ENCODE measurements around the gene DLGAP4. TPM values are rescaled to one million over a fixed set of nuclear protein-coding genes. Genes with fewer than 3 reads are reported as not detected.

The DLGAP4 gene
- total and polyA plus RNA-seq, 2 of the 8 experiments (the other 6 are each of a cell fraction or from before 2014, with no cell fraction given) = 41.2 to 57.2 TPM

DNA sequence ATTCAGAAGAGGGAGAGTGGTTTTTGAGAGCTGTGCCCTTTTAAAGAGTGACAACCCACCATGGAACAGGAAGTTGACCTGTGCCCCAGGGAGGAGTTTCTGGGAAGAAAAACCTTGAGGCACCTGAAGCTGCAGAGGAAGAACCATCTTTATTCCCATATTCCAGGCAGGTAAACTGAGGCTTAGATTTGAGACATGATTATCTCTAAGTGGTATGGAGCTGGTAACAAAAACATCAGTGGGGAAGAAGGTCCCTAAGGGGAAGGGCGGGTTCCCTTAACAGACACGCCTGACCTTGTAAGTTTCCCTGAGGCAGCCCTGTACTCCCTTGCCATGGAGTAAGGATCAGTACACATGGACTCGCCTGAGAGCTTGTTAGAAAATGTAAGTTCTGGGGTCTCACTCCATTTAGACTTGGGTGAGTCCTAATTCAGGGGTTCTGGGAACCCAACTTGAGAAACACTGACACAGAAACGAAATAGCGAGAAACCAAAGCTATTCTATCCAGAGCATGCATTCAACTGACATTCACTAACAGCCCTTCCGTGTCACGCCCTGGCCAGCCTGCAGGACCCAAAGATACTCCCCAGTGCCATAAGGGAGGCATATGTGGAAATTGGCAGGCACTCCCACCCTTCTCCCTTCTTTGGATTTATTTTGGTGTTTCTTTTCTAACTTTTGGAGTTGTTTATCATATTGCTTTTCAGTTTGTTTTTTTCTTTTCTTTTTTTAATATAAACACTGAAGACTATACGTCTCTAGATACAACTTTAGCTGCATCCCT lies 90.9 kb downstream of the DLGAP4 start (continued):
- TF ChIP-seq, protein P1, sequence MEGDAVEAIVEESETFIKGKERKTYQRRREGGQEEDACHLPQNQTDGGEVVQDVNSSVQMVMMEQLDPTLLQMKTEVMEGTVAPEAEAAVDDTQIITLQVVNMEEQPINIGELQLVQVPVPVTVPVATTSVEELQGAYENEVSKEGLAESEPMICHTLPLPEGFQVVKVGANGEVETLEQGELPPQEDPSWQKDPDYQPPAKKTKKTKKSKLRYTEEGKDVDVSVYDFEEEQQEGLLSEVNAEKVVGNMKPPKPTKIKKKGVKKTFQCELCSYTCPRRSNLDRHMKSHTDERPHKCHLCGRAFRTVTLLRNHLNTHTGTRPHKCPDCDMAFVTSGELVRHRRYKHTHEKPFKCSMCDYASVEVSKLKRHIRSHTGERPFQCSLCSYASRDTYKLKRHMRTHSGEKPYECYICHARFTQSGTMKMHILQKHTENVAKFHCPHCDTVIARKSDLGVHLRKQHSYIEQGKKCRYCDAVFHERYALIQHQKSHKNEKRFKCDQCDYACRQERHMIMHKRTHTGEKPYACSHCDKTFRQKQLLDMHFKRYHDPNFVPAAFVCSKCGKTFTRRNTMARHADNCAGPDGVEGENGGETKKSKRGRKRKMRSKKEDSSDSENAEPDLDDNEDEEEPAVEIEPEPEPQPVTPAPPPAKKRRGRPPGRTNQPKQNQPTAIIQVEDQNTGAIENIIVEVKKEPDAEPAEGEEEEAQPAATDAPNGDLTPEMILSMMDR (IDR thresholded peaks at IDR 0.05; ENCODE audit: control extremely low read depth in 1 of 3, insufficient read depth in 1 of 3, low read depth in 1 of 3, low read length in 3 of 3) = no peak
- TF ChIP-seq CHD2 (IDR thresholded peaks at IDR 0.05; ENCODE audit: low read length) (no peak), EZH2 (IDR thresholded peaks at IDR 0.05; ENCODE audit: low read depth, low read length, severe bottlenecking) (no peak), KDM5A (IDR thresholded peaks at IDR 0.05; ENCODE audit: low read length) (no peak), ATF3 (IDR thresholded peaks at IDR 0.05; ENCODE audit: insufficient read depth, low read depth, low read length) (no peak), KDM4A (IDR thresholded peaks at IDR 0.05; ENCODE audit: low read depth, low read length, severe bottlenecking) (no peak), TCF12 (IDR thresholded peaks at IDR 0.05; ENCODE audit: low read depth, low read length) (no peak)

Data from H1 (cell line).